Mucosa of stomach (tissue), 1 donor: ENCODE data around the gene RNF167.
"Not testable (repeated sequence)": the region's sequence is repeated elsewhere in the genome, so short reads cannot be mapped to it uniquely, and the experiment has no call there.

ENCODE experiments used
- H3K27me3 ChIP-seq: one replicate; pipeline ENCODE4 v1.7.0; 2013; ENCODE audit warnings: mild to moderate bottlenecking, low read length; ENCODE audit not compliant: control insufficient read depth, insufficient read depth
- H3K36me3 ChIP-seq: one replicate; pipeline ENCODE4 v1.7.0; 2013; ENCODE audit warnings: low read length; ENCODE audit not compliant: control insufficient read depth, insufficient read depth
- H3K4me1 ChIP-seq: one replicate; pipeline ENCODE4 v1.7.0; 2013; ENCODE audit warnings: mild to moderate bottlenecking, low read length; ENCODE audit not compliant: control insufficient read depth, insufficient read depth
- H3K4me3 ChIP-seq: one replicate; pipeline ENCODE4 v1.7.0; 2013; ENCODE audit warnings: low read length
- H3K9ac ChIP-seq: one replicate; pipeline ENCODE4 v1.7.0; 2013; ENCODE audit warnings: mild to moderate bottlenecking, low read length, moderate library complexity
- H3K9me3 ChIP-seq: one replicate; pipeline ENCODE4 v1.7.0; 2013; ENCODE audit warnings: mild to moderate bottlenecking, low read length, moderate library complexity; ENCODE audit not compliant: control insufficient read depth
- donor health status: Pancreatic carcinoma.

RNF167 gene

GRCh38 chr17:4898351-4898750, 41.7 kb upstream of the RNF167 start:
- Histone ChIP-seq H3K27me3 (peaks cover 18% of the 10 kb centered on the region), H3K4me3 (no peak overlapping the region), H3K36me3 (peaks cover 9% of the 10 kb centered on the region), H3K9me3 (no peaks in the 10 kb centered on the region), H3K4me1 (peaks cover 28% of the 10 kb centered on the region), H3K9ac (no peak overlapping the region)

DNA sequence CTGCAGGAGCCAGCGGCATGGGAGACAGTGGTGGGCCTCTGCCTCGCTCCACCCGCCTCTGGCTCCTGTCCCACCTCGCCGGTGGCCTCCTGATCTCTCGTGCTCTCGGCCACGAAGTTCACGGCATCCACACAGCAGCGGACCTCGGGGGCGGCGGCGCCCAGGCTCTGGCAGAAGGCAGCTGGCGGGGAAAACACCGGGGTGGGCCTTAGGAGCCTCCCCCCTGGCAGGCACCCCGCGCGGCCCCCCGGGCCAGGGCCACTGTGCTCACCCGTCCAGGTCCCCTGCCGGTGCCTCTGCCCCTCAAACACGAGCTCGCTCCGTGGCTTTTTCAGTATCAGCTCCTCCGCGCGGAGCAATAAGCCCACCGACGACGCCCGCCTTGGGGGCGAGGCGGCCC, 41.1 kb upstream of the RNF167 start:
- Histone ChIP-seq H3K9me3 (no peaks in the 10 kb centered on the region), H3K36me3 (peaks cover 5% of the 10 kb centered on the region), H3K4me1 (peaks cover 32% of the 10 kb centered on the region), H3K27me3 (peaks cover 18% of the 10 kb centered on the region), H3K9ac (peak overlapping the region; percentile 78), H3K4me3 (peak overlapping the region; percentile 67)

DNA sequence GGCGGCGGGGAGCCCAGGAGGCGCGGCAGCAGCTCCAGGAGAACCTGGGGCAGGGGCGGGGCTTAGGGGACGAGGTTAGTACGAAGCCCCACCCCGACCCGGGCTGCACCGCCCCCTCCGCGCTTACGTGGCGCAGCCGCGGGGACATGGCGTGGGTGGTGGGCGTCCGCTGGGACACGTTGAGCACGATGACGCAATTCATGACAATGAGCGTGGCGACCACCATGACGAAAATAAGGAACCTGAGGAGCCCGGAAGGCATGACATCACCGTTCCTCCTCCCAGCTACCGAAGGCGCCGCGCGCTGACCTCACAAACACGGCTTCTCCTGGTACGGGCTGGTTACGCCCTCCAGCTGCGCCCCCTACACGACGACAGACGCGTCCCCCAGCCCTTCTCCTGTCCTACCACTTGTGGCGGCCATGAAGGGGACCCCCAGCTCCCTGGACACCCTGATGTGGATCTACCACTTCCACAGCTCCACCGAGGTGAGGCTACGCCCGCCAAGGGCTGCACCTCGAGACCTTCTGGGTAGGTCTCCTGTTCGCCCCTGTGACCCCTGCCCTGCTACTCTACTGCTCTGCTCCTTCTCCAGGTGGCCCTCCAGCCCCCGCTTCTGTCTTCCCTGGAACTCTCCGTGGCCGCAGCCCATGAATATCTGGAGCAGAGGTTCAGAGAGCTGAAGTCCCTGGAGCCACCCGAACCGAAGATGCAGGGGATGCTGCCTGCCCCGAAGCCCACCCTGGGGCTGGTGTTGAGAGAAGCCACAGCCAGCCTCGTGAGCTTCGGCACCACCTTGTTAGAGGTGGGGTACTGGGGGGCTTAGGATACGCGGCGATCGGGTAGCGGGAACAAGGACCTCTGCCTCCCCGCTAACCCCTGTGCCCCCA, 40.5 kb upstream of the RNF167 start, which contains the start of gene C17orf107:
Gene C17orf107 (plus strand): TSS at position 196 of the 890 bp plus-strand sequence. CDS start 227 bp downstream, at position 423.
- H3K27me3 ChIP-seq: peaks cover 18% of the 10 kb centered on the region
- peaks cover 32% of the 10 kb centered on the region for H3K4me1 ChIP-seq
- no peaks in the 10 kb centered on the region for H3K36me3 ChIP-seq
- H3K9ac ChIP-seq: peak within 1 kb of the TSS; percentile 78
- peak within 1 kb of the TSS; percentile 67 for H3K4me3 ChIP-seq
- H3K9me3 ChIP-seq: no peaks in the 10 kb centered on the region

- H3K9ac ChIP-seq: peak overlapping the region; percentile 78
- H3K27me3 ChIP-seq: peaks cover 18% of the 10 kb centered on the region
- no peaks in the 10 kb centered on the region for H3K9me3 ChIP-seq
- no peaks in the 10 kb centered on the region for H3K36me3 ChIP-seq
- H3K4me3 ChIP-seq: peak overlapping the region; percentile 67
- peaks cover 32% of the 10 kb centered on the region for H3K4me1 ChIP-seq
These were observed 39.6 kb upstream of the RNF167 start for GRCh38 chr17:4900231-4901107.

GRCh38 chr17:4901108-4901647, 38.9 kb upstream of the RNF167 start:
- Histone ChIP-seq H3K4me1 (peaks cover 32% of the 10 kb centered on the region), H3K27me3 (peaks cover 18% of the 10 kb centered on the region), H3K36me3 (no peaks in the 10 kb centered on the region), H3K9ac (no peak overlapping the region), H3K9me3 (no peaks in the 10 kb centered on the region), H3K4me3 (no peak overlapping the region)

DNA sequence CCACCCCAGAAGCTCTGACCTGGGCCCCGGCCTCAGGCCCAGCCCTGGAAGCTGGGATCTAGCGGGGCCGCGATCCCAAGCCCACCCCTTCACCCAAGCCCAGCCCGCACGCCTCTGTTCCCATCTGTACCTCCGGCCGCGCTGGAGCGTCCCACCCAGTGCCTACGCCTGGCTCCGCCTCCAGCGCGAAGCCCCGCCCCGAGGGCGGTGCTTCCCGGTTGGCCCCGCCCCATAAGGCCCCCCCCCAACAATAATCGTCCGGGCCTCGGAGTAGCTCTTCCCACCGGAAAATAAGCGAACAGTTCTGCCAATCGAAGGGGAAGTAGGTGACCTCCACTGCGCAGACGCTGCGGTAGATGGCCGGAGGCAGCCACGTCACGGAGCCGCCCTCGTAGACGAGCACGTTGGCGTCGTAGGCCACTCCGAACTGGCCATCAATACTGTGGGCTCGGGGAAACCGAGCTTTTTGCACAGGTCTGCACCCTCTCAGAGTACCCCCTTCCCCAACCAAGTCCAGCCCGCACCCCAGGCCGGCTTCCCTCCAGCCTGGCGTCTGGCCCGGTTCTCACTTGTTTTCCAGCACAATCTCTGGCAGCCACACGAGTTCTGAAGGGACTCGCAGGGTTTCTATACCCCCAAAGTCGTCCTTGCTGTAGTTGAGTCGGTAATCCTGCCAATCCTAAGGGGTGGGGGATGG, 38.3 kb upstream of the RNF167 start:
- no peak overlapping the region for H3K9ac ChIP-seq
- H3K27me3 ChIP-seq: peaks cover 18% of the 10 kb centered on the region
- H3K4me3 ChIP-seq: no peak overlapping the region

GRCh38 chr17:4902540-4902939, 37.5 kb upstream of the RNF167 start:
- H3K9me3 ChIP-seq: no peaks in the 10 kb centered on the region
- no peak overlapping the region for H3K4me3 ChIP-seq
- peaks cover 32% of the 10 kb centered on the region for H3K4me1 ChIP-seq
- H3K9ac ChIP-seq: no peak overlapping the region
- H3K27me3 ChIP-seq: peaks cover 18% of the 10 kb centered on the region
- H3K36me3 ChIP-seq: no peaks in the 10 kb centered on the region

More for the DNA sequence above, 38.3 kb upstream of the RNF167 start:
- Histone ChIP-seq H3K36me3 (no peaks in the 10 kb centered on the region), H3K9me3 (no peaks in the 10 kb centered on the region), H3K4me1 (peaks cover 32% of the 10 kb centered on the region)

GRCh38 chr17:4903051-4903818, 36.8 kb upstream of the RNF167 start, which contains the start of gene CHRNE:
TSS of gene CHRNE (minus strand) at chr17:4903098. CDS start at chr17:4903063, 35 bp downstream.
- peak within 1 kb of the TSS; percentile 6 for H3K4me3 ChIP-seq
- no peaks in the 10 kb centered on the region for H3K36me3 ChIP-seq
- H3K27me3 ChIP-seq: peaks cover 18% of the 10 kb centered on the region
- peaks cover 32% of the 10 kb centered on the region for H3K4me1 ChIP-seq
- H3K9ac ChIP-seq: no peak within 1 kb of the TSS
- H3K9me3 ChIP-seq: no peaks in the 10 kb centered on the region

GRCh38 chr17:4906642-4907041, 33.4 kb upstream of the RNF167 start:
- H3K9ac ChIP-seq, H3K27me3 ChIP-seq, H3K9me3 ChIP-seq, H3K4me3 ChIP-seq, H3K36me3 ChIP-seq: not testable (repeated sequence)
- H3K4me1 ChIP-seq: peaks cover 19% of the 10 kb centered on the region

DNA sequence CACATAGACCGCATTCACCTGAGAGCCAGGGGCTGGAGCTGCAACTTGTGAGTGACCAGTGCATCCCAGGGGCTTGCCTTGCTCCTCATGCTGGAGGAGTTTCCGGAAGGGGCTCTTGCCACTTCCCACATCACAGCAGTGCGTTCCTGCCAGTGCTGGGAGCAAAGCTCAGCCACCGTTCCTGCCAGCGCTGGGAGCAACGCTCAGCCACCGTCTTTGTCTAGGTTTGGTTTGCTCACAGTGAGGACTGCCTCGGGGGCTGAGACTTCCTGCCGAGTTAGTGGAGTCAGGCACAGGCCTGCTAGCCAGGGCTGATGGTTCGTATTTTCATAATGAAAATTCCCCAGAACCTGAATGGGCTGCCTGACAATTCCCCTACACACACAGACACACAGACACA, 31.8 kb upstream of the RNF167 start:
- Histone ChIP-seq H3K27me3 (no peaks in the 10 kb centered on the region), H3K4me1 (peaks cover 13% of the 10 kb centered on the region), H3K9me3 (no peaks in the 10 kb centered on the region), H3K4me3 (no peak overlapping the region), H3K9ac (no peak overlapping the region), H3K36me3 (no peaks in the 10 kb centered on the region)
